NCI-H748 treated with DMSO at 0.1 percent for 48 hours (cell line): ENCODE measurements around the gene SMAGP.

Experiments used
- DNase-seq: peaks from one replicate; lab custom pipeline; 2025; lab: John Stamatoyannopoulos, UW

The SMAGP gene

DNA sequence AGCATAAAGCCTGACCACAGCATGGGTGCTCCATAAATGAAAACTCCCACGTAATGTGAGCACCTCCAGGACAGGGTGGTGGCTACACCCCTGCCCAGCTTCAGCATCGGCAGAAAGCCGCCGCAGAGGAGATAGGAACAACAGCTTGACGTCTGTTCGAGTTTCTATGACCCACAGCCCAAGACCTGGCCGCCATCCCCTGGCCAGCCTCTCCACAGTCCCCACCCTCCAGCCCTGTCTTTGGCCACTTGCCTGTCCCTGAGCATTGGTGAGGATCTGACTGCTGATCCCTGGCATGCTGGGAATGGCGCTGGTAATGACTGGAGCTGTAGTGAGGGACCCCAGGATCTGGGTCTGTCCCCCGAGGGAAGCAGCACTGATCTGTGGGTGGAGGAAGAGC, 73.7 kb downstream of the SMAGP start:
- no peak for DNase-seq

DNA sequence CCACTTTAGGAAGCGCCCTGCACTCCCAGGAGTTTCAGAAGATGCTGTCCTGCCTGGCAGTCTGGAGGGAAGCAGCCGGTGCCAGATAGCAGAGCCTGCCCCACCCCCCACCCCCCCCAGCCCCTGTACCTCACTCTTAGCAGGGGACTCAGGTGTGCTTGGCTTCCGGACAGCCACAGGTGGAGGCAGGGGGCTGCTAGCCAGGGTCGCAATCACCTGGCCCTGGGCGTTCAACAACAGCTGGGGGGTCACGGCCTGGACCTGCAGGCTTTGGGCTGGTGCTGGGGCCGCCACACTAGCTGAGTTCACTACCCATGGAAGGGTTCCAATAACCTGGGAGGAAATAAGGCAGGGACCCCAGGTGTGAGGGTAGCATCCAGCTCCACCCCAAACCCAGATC, 74.4 kb downstream of the SMAGP start:
- DNase-seq = no peak
